Gastroesophageal sphincter (tissue), 3 donors: ENCODE data around the gene SYNM.
A peak's percentile ranks its signal among the peaks of the same experiment; 100 is the strongest.

Experiments used
- CTCF ChIP-seq, 4 experiments: fragments of 200-600 bp in 2 of 4; fragments of 450-650 bp in 2 of 4; sonication (generic) in 1 of 4; IDR thresholded peaks; one replicate each; pipeline ENCODE4 v1.5.1; 2017 to 2019; ENCODE audit warnings: antibody characterized with exemption in 4 of 4, mild to moderate bottlenecking in 2 of 4, moderate library complexity in 2 of 4
- POLR2AphosphoS5 ChIP-seq: sonication (generic); formaldehyde crosslinking; IDR thresholded peaks from one replicate; pipeline ENCODE4 v1.6.1; 2017; ENCODE audit warnings: antibody characterized with exemption

- TF ChIP-seq CTCF (IDR thresholded peaks at IDR 0.05) (no peak), POLR2AphosphoS5 (peak; percentile 17)
Measured at GRCh38 chr15:99110093-99110492, 5.2 kb downstream of the SYNM start.
